Stimulated activated CD8-positive, alpha-beta memory T cell treated with anti-CD3 and anti-CD28 coated beads, Interleukin-15, amount 100 ng/mL, for 24 hours (primary cell): Measurements from ENCODE around the gene CNTNAP5.

Source experiments
- DNase-seq: peaks from one replicate; pipeline ENCODE4 v3.0.0-alpha.2; 2020; ENCODE audit warnings: low read depth

The CNTNAP5 gene

GRCh38 chr2:124063596-124063995 is 38.5 kb downstream of the CNTNAP5 start:
- no peak for DNase-seq

GRCh38 chr2:124065636-124066035 is 40.5 kb downstream of the CNTNAP5 start:
- DNase-seq: no peak

DNA sequence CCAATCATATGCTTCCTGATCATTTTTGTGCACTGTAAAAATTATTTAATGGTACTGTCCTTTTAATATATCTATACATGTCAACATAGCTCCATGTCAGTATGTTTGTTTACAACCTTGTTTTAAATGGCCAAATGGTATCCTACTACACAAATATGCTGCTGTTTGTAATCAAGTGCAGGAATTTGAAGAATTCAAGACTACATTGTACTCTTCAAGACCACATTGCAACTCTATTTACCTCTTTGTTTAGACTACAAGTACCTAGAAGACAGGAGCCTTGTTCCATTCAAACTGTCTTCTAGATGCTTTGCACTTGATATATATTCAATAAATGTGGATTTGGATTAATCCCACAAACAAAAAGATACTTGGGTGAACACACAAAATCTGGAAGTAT is 41.7 kb downstream of the CNTNAP5 start:
- DNase-seq: no peak

DNA sequence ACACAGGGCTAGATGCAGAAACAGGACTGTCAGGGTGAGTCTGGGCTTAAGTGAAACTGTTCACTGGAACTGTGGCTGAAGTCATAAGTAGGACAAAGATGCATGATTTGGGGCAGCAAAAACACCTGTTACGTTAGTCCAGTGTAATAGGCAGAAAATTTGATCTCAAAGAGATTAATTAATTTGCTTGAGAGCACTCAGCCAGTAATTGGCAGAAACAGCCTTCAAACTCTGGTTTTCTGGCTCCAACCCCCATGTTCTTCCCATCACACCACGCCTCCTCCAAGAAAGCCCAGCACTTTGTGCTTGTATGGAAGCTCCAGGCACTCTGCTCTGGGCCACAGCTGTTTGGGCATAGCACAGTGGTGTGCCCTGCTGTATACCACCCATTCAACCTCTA is 54.0 kb downstream of the CNTNAP5 start:
- DNase-seq: no peak

DNA sequence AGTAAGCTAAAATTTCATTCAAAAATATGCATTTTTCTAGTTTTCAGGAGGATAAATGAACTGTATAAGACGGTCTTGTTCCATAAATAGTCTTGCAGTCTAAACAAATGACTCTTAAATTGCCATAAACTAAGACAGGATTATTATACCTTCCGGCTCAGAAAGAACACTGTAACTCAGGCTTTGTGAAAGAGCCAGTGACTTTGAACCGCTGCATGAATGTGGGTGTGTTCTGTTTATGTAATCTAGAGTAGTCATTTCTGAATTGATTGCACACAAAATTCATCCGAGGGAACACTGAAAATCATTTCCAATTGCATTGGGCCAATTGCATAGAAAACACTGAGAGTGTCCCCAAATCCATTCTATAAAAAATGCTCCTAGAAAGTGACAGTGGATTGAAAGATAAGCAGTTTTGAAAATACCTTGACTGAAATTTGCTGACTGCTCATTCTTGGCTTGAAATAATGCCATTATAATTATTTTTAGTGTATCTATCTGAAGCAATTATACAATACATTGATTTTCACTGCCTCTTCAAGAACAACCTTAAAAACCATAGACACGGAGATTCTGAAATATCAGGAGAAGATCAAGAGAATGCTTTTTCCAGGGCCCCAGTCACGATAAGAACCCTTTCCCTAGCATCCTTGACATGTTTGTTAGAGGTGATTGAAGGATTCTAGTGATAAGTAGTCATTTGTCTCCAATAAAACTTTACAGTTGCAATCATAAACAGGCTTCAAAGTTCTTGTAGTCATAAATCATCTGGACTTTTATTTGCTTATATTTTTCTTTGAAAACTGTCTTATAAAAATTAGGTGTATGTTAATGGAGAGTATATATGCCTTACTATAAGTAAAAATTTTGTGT is 55.4 kb downstream of the CNTNAP5 start:
- no peak for DNase-seq

GRCh38 chr2:124081154-124081716 is 56.1 kb downstream of the CNTNAP5 start:
- DNase-seq: no peak

GRCh38 chr2:124088616-124089015 is 63.5 kb downstream of the CNTNAP5 start:
- no peak for DNase-seq

- no peak for DNase-seq
Observed at GRCh38 chr2:124091721-124092120, 66.6 kb downstream of the CNTNAP5 start.

DNA sequence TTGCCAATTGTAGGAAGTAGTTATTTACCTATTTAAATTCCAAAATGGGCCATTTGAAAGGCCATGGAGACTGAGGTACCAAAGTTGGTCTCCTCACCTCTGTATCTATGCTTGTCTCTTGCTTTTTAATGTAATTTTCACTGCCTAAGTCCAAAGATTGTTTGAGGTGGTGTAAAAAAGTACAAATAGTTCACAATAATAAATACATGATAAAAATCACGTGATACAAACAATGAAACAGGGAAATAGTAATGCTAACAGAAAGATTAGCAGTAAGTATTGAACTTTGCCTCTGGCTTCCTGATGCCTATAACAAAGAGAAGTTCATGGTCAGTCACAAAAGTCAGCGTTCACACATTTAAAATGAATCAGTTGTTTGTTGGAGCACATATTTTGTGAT is 67.6 kb downstream of the CNTNAP5 start:
- DNase-seq: no peak

- no peak for DNase-seq
Observed at GRCh38 chr2:124104914-124105313, 79.8 kb downstream of the CNTNAP5 start.

GRCh38 chr2:124112206-124112605 is 87.1 kb downstream of the CNTNAP5 start:
- no peak for DNase-seq

GRCh38 chr2:124112966-124113365 is 87.9 kb downstream of the CNTNAP5 start:
- DNase-seq: no peak

GRCh38 chr2:124120246-124120645 is 95.2 kb downstream of the CNTNAP5 start:
- DNase-seq: no peak

DNA sequence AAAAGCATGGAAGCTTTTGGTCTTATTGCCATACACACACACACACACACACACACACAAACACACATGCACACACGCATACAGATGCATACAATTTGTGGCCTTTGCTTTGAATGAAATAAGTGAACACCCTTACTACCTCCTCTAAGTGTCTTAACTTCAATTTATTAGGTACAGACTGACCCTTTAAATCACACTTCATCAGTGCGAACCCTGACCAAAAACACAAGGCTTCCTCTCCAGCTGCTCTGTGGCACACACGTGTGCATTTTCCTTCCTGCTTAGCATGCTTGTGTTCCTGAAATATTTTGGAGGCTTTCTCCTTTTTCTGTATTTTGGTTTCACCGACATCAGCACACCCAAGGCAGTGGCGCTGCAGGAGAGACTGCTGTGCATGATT is 96.0 kb downstream of the CNTNAP5 start:
- no peak for DNase-seq

GRCh38 chr2:124121760-124122275 is 96.7 kb downstream of the CNTNAP5 start:
- DNase-seq: no peak

- DNase-seq: no peak
Observed at GRCh38 chr2:124122340-124122739, 97.3 kb downstream of the CNTNAP5 start.

- DNase-seq: no peak
Observed at GRCh38 chr2:124131276-124131675, 106.2 kb downstream of the CNTNAP5 start.

- no peak for DNase-seq
Observed at GRCh38 chr2:124136110-124136509, 111.0 kb downstream of the CNTNAP5 start.

- DNase-seq: no peak
Observed at GRCh38 chr2:124138076-124138475, 113.0 kb downstream of the CNTNAP5 start.

- DNase-seq: no peak
Observed at GRCh38 chr2:124145982-124146381, 120.9 kb downstream of the CNTNAP5 start.

DNA sequence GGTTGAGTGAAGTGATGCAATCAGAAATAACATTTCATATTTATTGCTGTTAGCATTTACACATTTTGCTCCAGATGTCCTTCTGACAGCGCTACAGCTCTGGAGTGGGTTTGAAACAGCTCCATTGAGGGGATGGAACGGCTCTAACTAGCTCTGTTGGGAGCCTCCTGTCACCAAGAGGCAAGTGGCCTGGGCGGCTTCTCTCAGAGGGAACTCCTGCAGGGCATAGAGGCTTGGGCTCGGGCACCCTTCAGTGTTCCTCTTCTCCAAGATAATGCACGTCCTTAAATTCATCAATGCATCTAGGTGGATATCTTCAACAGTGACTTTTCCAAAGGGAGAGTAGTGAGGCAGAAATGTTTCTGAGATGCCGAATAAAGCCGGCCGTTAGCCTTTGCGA is 122.5 kb downstream of the CNTNAP5 start:
- DNase-seq: no peak

- DNase-seq: no peak
Observed at GRCh38 chr2:124149571-124149970, 124.5 kb downstream of the CNTNAP5 start.

DNA sequence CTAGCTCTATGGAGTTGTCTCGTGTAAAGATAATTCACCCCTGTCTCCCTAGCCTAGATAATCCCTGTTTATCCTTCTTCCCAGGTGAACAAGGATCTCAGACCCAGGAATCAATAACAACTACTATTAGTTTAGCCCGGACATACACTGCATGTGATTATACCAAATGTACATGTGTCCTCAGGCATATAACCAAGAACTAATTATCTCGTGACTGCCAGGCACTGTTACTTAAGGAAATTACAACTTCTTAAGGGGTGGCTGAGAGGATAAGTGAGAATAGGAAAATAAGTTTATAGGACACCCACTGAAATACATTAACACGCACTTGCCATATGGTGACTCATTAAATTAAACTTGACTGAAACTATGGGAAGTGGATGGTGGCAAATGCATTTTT is 126.6 kb downstream of the CNTNAP5 start:
- no peak for DNase-seq

GRCh38 chr2:124153713-124154112 is 128.6 kb downstream of the CNTNAP5 start:
- no peak for DNase-seq
